ENCODE data around the gene COL12A1.

Gene COL12A1

GRCh38 chr6:75116946-75117345, 88.9 kb downstream of the COL12A1 start:
- DNase-seq = no peak
- intact Hi-C loops (cut with DNase I) = no loop called here

- DNase-seq = no peak
- intact Hi-C loops (cut with DNase I) = no loop called here
Measured at GRCh38 chr6:75115481-75115880, 90.4 kb downstream of the COL12A1 start.

GRCh38 chr6:75114806-75115205, 91.0 kb downstream of the COL12A1 start:
- no peak for DNase-seq
- intact Hi-C loops (cut with DNase I) = no loop called here

GRCh38 chr6:75114195-75114594, 91.7 kb downstream of the COL12A1 start:
- DNase-seq = no peak
- intact Hi-C loops (cut with DNase I) = no loop called here

- DNase-seq = no peak
- intact Hi-C loops (cut with DNase I) = no loop called here
Measured at GRCh38 chr6:75113446-75113845, 92.4 kb downstream of the COL12A1 start.

GRCh38 chr6:75109765-75110164, 96.1 kb downstream of the COL12A1 start:
- intact Hi-C loops (cut with DNase I) = no loop called here
- DNase-seq = no peak

GRCh38 chr6:75109022-75109421, 96.8 kb downstream of the COL12A1 start:
- intact Hi-C loops (cut with DNase I) = no loop called here
- DNase-seq = no peak

GRCh38 chr6:75108333-75108974, 97.4 kb downstream of the COL12A1 start:
- intact Hi-C loops (cut with DNase I) = no loop called here
- DNase-seq = no peak

- no peak for DNase-seq
- intact Hi-C loops (cut with DNase I) = no loop called here
Measured at GRCh38 chr6:75107913-75108312, 97.9 kb downstream of the COL12A1 start.

- intact Hi-C loops (cut with DNase I) = no loop called here
- DNase-seq = no peak
Measured at GRCh38 chr6:75106426-75106825, 99.4 kb downstream of the COL12A1 start.

- no peak for DNase-seq
- intact Hi-C loops (cut with DNase I) = no loop called here
Measured at GRCh38 chr6:75103431-75103830, 102.4 kb downstream of the COL12A1 start.

GRCh38 chr6:75102301-75102700, 103.6 kb downstream of the COL12A1 start:
- DNase-seq = no peak
- intact Hi-C loops (cut with DNase I) = no loop called here

GRCh38 chr6:75101896-75102295, 104.0 kb downstream of the COL12A1 start:
- intact Hi-C loops (cut with DNase I) = no loop called here
- DNase-seq = no peak

GRCh38 chr6:75098709-75099108, 107.1 kb downstream of the COL12A1 start:
- intact Hi-C loops (cut with DNase I) = no loop called here
- no peak for DNase-seq

- intact Hi-C loops (cut with DNase I) = no loop called here
- no peak for DNase-seq
Measured at GRCh38 chr6:75096966-75097365, 108.9 kb downstream of the COL12A1 start.

GRCh38 chr6:75094614-75095200, 111.1 kb downstream of the COL12A1 start:
- intact Hi-C loops (cut with DNase I) = no loop called here
- no peak for DNase-seq

- DNase-seq = no peak
- intact Hi-C loops (cut with DNase I) = no loop called here
Measured at GRCh38 chr6:75091467-75092190, 114.2 kb downstream of the COL12A1 start.

GRCh38 chr6:75090576-75090975, 115.3 kb downstream of the COL12A1 start:
- no peak for DNase-seq
- intact Hi-C loops (cut with DNase I) = no loop called here

GRCh38 chr6:75089921-75090320, 115.9 kb downstream of the COL12A1 start:
- DNase-seq = no peak
- intact Hi-C loops (cut with DNase I) = no loop called here

GRCh38 chr6:75089151-75089897, 116.5 kb downstream of the COL12A1 start:
- DNase-seq = no peak
- intact Hi-C loops (cut with DNase I) = no loop called here

Measured in head of caudate nucleus (tissue), 42 donors.